ENCODE data around the gene PTPRG.

Gene PTPRG

DNA sequence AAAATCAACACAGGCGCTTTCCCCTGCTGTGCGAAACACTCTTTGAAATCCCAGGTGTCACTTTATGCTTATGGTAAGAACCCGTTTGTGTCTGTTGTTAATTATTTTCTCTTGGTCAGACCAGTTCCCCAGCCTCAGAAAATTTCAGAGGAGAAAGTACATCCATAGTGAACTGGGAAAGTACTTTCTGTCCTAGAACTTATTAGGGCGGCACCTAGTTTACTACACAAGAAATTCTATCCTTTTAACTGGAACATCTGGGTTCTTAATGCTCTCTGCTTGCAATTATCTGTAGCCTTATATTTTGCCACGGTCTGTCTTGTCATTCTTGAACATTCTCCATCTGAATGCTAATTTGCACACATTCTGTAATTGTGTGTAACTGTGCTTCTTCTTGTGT lies 215.0 kb downstream of the PTPRG start:
- Histone ChIP-seq H3K79me2 (ENCODE audit: low read length) (no peaks in the 10 kb centered on the region), H3K9me3 (ENCODE audit: insufficient read depth, low read length) (no peaks in the 10 kb centered on the region), H3K27ac (ENCODE audit: low read length) (no peak overlapping the region), H3K4me3 (ENCODE audit: low read length) (no peak overlapping the region), H3K4me2 (ENCODE audit: low read length) (no peak overlapping the region), H3K9ac (ENCODE audit: low read length) (no peak overlapping the region), H3K36me3 (replicated peaks; ENCODE audit: low read depth, low read length) (no peaks in the 10 kb centered on the region), H3K27me3 (ENCODE audit: low read depth, low read length) (no peaks in the 10 kb centered on the region), H3K4me1 (ENCODE audit: low read length) (peaks cover 16% of the 10 kb centered on the region), H4K20me1 (ENCODE audit: insufficient read depth, low read length) (no peaks in the 10 kb centered on the region), H2AFZ (ENCODE audit: low read depth, low read length) (no peak overlapping the region)
- TF ChIP-seq EZH2phosphoT487 (IDR thresholded peaks at IDR 0.05; ENCODE audit: low read depth): no peak
- TF ChIP-seq, protein P1, sequence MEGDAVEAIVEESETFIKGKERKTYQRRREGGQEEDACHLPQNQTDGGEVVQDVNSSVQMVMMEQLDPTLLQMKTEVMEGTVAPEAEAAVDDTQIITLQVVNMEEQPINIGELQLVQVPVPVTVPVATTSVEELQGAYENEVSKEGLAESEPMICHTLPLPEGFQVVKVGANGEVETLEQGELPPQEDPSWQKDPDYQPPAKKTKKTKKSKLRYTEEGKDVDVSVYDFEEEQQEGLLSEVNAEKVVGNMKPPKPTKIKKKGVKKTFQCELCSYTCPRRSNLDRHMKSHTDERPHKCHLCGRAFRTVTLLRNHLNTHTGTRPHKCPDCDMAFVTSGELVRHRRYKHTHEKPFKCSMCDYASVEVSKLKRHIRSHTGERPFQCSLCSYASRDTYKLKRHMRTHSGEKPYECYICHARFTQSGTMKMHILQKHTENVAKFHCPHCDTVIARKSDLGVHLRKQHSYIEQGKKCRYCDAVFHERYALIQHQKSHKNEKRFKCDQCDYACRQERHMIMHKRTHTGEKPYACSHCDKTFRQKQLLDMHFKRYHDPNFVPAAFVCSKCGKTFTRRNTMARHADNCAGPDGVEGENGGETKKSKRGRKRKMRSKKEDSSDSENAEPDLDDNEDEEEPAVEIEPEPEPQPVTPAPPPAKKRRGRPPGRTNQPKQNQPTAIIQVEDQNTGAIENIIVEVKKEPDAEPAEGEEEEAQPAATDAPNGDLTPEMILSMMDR (IDR thresholded peaks at IDR 0.05; ENCODE audit: low read depth, low read length): no peak

DNA sequence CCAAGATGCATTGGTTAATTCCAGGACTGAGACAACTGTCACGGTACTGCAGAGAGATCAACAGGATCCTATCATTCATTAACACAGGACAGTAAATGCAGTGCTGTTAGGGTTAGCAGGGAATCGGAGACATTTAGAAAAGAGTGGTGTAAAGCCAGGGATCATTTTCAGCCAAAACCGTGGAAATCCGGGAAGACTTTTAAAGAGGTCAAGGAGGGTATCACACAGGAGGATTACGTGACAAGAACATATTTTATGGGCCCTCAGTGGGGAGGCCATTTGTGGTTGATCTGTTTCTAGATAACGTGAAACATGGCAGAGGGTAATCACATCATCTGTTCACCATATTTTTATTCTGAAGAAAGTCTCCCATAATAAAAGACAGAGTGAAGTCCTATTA lies 216.1 kb downstream of the PTPRG start:
- TF ChIP-seq, protein P1 (IDR thresholded peaks at IDR 0.05; ENCODE audit: low read depth, low read length): no peak
- no peak for TF ChIP-seq EZH2phosphoT487 (IDR thresholded peaks at IDR 0.05; ENCODE audit: low read depth)
- H3K79me2 ChIP-seq (ENCODE audit: low read length): no peaks in the 10 kb centered on the region
- H3K9me3 ChIP-seq (ENCODE audit: insufficient read depth, low read length): no peaks in the 10 kb centered on the region

DNA sequence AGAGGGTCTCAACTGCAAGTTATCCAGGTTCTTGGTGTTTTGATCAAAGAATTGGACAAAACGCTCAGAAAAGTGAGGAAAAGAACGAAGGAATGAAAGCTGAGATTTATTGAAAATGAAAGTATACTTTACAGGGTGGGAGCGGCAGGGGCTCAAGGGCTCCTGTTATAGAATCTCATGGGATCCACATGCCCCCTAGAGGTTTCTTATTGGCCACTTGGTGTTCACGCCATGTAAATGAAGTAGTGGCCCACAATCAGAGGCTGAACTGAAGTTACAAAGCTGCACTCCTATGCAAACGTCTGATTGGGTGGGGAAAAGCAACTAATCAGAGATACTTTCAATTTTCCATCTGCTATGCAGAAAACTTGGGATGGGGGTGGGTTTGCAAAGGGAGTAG lies 216.7 kb downstream of the PTPRG start:
- H2AFZ ChIP-seq (ENCODE audit: low read depth, low read length): peak overlapping the region; percentile 48; the same call in 1 of the 2 replicates

More for the DNA sequence above, 216.1 kb downstream of the PTPRG start:
- Histone ChIP-seq H3K4me1 (ENCODE audit: low read length) (peaks cover 16% of the 10 kb centered on the region), H2AFZ (ENCODE audit: low read depth, low read length) (peak overlapping the region; percentile 48; the same call in 1 of the 2 replicates), H3K4me3 (ENCODE audit: low read length) (peak overlapping the region; percentile 70), H3K4me2 (ENCODE audit: low read length) (peak overlapping the region; percentile 86), H3K36me3 (replicated peaks; ENCODE audit: low read depth, low read length) (no peaks in the 10 kb centered on the region), H3K27ac (ENCODE audit: low read length) (no peak overlapping the region), H3K9ac (ENCODE audit: low read length) (peak overlapping the region; percentile 53; the same call in 1 of the 2 replicates), H3K27me3 (ENCODE audit: low read depth, low read length) (no peaks in the 10 kb centered on the region), H4K20me1 (ENCODE audit: insufficient read depth, low read length) (no peaks in the 10 kb centered on the region)

DNA sequence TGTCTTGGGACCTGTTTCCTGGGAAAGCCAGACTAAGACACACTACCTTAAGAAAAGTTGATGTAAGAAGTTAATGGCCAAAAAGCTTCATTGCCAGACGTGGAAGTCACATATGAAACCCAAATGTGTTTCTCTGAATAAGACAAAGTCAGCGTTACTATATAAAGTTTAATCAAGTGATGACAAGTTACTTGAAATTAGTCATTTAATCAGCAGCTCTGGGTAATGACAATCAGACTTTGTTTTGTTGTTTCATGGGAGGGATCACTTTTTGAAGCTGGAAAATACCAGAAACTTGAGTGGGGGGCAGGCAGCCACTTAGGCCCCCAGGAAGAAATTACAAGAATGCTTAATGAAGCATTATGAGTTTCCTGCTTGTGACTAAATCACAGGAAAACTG lies 218.6 kb downstream of the PTPRG start:
- no peak for TF ChIP-seq EZH2phosphoT487 (IDR thresholded peaks at IDR 0.05; ENCODE audit: low read depth)
- TF ChIP-seq, protein P1 (IDR thresholded peaks at IDR 0.05; ENCODE audit: low read depth, low read length): no peak
- Histone ChIP-seq H3K9me3 (ENCODE audit: insufficient read depth, low read length) (no peaks in the 10 kb centered on the region), H3K27ac (ENCODE audit: low read length) (no peak overlapping the region), H3K36me3 (replicated peaks; ENCODE audit: low read depth, low read length) (no peaks in the 10 kb centered on the region), H3K27me3 (ENCODE audit: low read depth, low read length) (0 out of 2 replicates have a peak, but pooled peaks cover under 1% of the 10 kb centered on the region), H2AFZ (ENCODE audit: low read depth, low read length) (no peak overlapping the region), H3K4me3 (ENCODE audit: low read length) (no peak overlapping the region), H3K4me2 (ENCODE audit: low read length) (no peak overlapping the region), H3K4me1 (ENCODE audit: low read length) (peaks cover 32% of the 10 kb centered on the region), H3K9ac (ENCODE audit: low read length) (no peak overlapping the region), H3K79me2 (ENCODE audit: low read length) (peaks cover 3% of the 10 kb centered on the region; the same call in 1 of the 2 replicates), H4K20me1 (ENCODE audit: insufficient read depth, low read length) (peaks cover 7% of the 10 kb centered on the region; the same call in 1 of the 2 replicates)

More for the DNA sequence above, 216.7 kb downstream of the PTPRG start:
- H3K27ac ChIP-seq (ENCODE audit: low read length): no peak overlapping the region
- peak overlapping the region; percentile 53 for H3K9ac ChIP-seq (ENCODE audit: low read length)
- H3K9me3 ChIP-seq (ENCODE audit: insufficient read depth, low read length): no peaks in the 10 kb centered on the region
- TF ChIP-seq EZH2phosphoT487 (IDR thresholded peaks at IDR 0.05; ENCODE audit: low read depth): no peak
- TF ChIP-seq, protein P1 (IDR thresholded peaks at IDR 0.05; ENCODE audit: low read depth, low read length): peak; percentile 85
- no peaks in the 10 kb centered on the region for H3K27me3 ChIP-seq (ENCODE audit: low read depth, low read length)
- no peaks in the 10 kb centered on the region for H3K36me3 ChIP-seq (replicated peaks; ENCODE audit: low read depth, low read length)
- peaks cover 16% of the 10 kb centered on the region for H3K4me1 ChIP-seq (ENCODE audit: low read length)
- H3K4me2 ChIP-seq (ENCODE audit: low read length): peak overlapping the region; percentile 86
- peak overlapping the region; percentile 70 for H3K4me3 ChIP-seq (ENCODE audit: low read length)
- no peaks in the 10 kb centered on the region for H3K79me2 ChIP-seq (ENCODE audit: low read length)
- H4K20me1 ChIP-seq (ENCODE audit: insufficient read depth, low read length): no peaks in the 10 kb centered on the region

Data from OCI-LY3 (cell line).